ENCODE measurements around the gene CEP55. TPM values are rescaled to one million over a fixed set of nuclear protein-coding genes. Genes with fewer than 3 reads are reported as not detected.
"Not testable (repeated sequence)": the region's sequence is repeated elsewhere in the genome, so short reads cannot be mapped to it uniquely, and the experiment has no call there.

The CEP55 gene
- total and polyA plus RNA-seq, 9 of the 15 experiments (the other 6 are each of a cell fraction or from before 2014, with no cell fraction given), result 4.4 to 32.5 (median 18.1) TPM

- no peak overlapping the region for H2AFZ ChIP-seq (ENCODE audit: low read depth, low read length)
- CTCF ChIA-PET (ENCODE audit: low intra/inter-chr PET ratio), result no interaction called here
- no peak for FAIRE-seq
Observed at GRCh38 chr10:93542358-93542791, 46.0 kb downstream of the CEP55 start.

GRCh38 chr10:93546995-93547394, 50.6 kb downstream of the CEP55 start:
- H3K27me3 ChIP-seq (ENCODE audit: control insufficient read depth in 2 of 2, insufficient read depth in 2 of 2, low read length in 2 of 2); H3K4me3 ChIP-seq; ATAC-seq; DNase-seq (ENCODE audit: extremely low read depth in 1 of 4, low spot score in 3 of 4); intact Hi-C loops (cut with micrococcal nuclease); in situ Hi-C loops (cut with MboI); POLR2A ChIA-PET; H3K9me1 ChIP-seq (ENCODE audit: control insufficient read depth, insufficient read depth, low read length); H2AFZ ChIP-seq (ENCODE audit: low read depth, low read length); CTCF ChIA-PET (ENCODE audit: low intra/inter-chr PET ratio); H3K4me1 ChIP-seq (replicated peaks in 1 of 2; ENCODE audit: control insufficient read depth in 2 of 2, insufficient read depth in 2 of 2, low read length in 2 of 2); H3K27ac ChIP-seq (ENCODE audit: extremely low read depth, low read depth, low read length); H3K9ac ChIP-seq (ENCODE audit: insufficient read depth in 1 of 2, low read depth in 2 of 2, low read length in 2 of 2); H3K36me3 ChIP-seq (ENCODE audit: control insufficient read depth, insufficient read depth, low read length); H3K4me2 ChIP-seq (ENCODE audit: insufficient read depth, low read length); FAIRE-seq; H3K9me3 ChIP-seq (replicated peaks; ENCODE audit: control insufficient read depth, insufficient read depth, low read depth, low read length); H3K79me2 ChIP-seq (ENCODE audit: control insufficient read depth, insufficient read depth, low read length); H4K20me1 ChIP-seq (replicated peaks; ENCODE audit: control insufficient read depth, insufficient read depth, low read length); BruUV-seq (replicated peaks): not testable (repeated sequence)
- 0% methylated on average over 5 of the region's 8 CpGs for WGBS (ENCODE audit: insufficient coverage, low coverage, missing lambda C conversion rate)

More at GRCh38 chr10:93542358-93542791, 46.0 kb downstream of the CEP55 start:
- H3K36me3 ChIP-seq (ENCODE audit: control insufficient read depth, insufficient read depth, low read length), result no peaks in the 10 kb centered on the region
- TF ChIP-seq SREBF2 (CRISPR knock-in tag; IDR thresholded peaks at IDR 0.05) (no peak), NFIX (CRISPR knock-in tag; IDR thresholded peaks at IDR 0.05; ENCODE audit: low read depth) (peak; percentile 62), CHCHD3 (CRISPR knock-in tag; IDR thresholded peaks at IDR 0.05) (no peak), NFIC (IDR thresholded peaks at IDR 0.05) (peak; percentile 92)
- H3K9me3 ChIP-seq (replicated peaks; ENCODE audit: control insufficient read depth, insufficient read depth, low read depth, low read length), result no peaks in the 10 kb centered on the region
- DNase-seq (ENCODE audit: extremely low read depth in 1 of 4, low spot score in 3 of 4), result peak in 2 of 4 experiments; percentile 10 to 19
- POLR2A ChIA-PET, result interaction anchor here (1.4 to 1.6 kb wide), 2 partner anchors 12 kb away, joined by 4 to 5 read pairs; no protein-coding TSS in a partner anchor
- BruUV-seq (replicated peaks), result no TSS peak
- in situ Hi-C loops (cut with MboI), result no loop called here
- H3K27me3 ChIP-seq (ENCODE audit: control insufficient read depth in 2 of 2, insufficient read depth in 2 of 2, low read length in 2 of 2), result peaks cover 0 to 7% of the 10 kb centered on the region in 2 experiments; a peak in 2 of 5 replicates
- 6% methylated on average over 9 of the region's 10 CpGs for WGBS (ENCODE audit: insufficient coverage, low coverage, missing lambda C conversion rate)
- H3K9ac ChIP-seq (ENCODE audit: insufficient read depth in 1 of 2, low read depth in 2 of 2, low read length in 2 of 2), result no peak overlapping the region
- no peak; the same call in 1 of the 3 replicates for ATAC-seq
- H4K20me1 ChIP-seq (replicated peaks; ENCODE audit: control insufficient read depth, insufficient read depth, low read length), result no peaks in the 10 kb centered on the region
- 0 out of 2 replicates have a peak overlapping the region, but pooled peaks have one; percentile 8 for H3K4me2 ChIP-seq (ENCODE audit: insufficient read depth, low read length)
- H3K4me3 ChIP-seq, result no peak overlapping the region
- H3K9me1 ChIP-seq (ENCODE audit: control insufficient read depth, insufficient read depth, low read length), result no peaks in the 10 kb centered on the region
- H3K4me1 ChIP-seq (replicated peaks in 1 of 2; ENCODE audit: control insufficient read depth in 2 of 2, insufficient read depth in 2 of 2, low read length in 2 of 2), result no peaks in the 10 kb centered on the region; a peak in 1 of 5 replicates
- intact Hi-C loops (cut with micrococcal nuclease), result no loop called here
- no peak overlapping the region for H3K27ac ChIP-seq (ENCODE audit: extremely low read depth, low read depth, low read length)
- H3K79me2 ChIP-seq (ENCODE audit: control insufficient read depth, insufficient read depth, low read length), result no peaks in the 10 kb centered on the region

All from K562 (cell line).